Small intestine (tissue), 16 donors: Measurements from ENCODE around the gene VPS8. TPM values are rescaled to one million over a fixed set of nuclear protein-coding genes. Genes with fewer than 3 reads are reported as not detected.
A peak's percentile ranks its signal among the peaks of the same experiment; 100 is the strongest.

Source experiments
- DNase-seq, 2 donors: peaks; one replicate each; pipeline versions ENCODE4 v3.0.0 to v3.0.0-alpha.2; 2013
- FAIRE-seq: peaks from 2 replicates; lab custom pipeline; 2012; peaks lifted over from hg19 to GRCh38; lab: Jason Lieb, UNC
- H3K27ac ChIP-seq, 3 donors: one replicate each; pipeline ENCODE4 v1.5.1; 2013; ENCODE audit warnings: low read length in 2 of 3, mild to moderate bottlenecking in 2 of 3, control low read depth in 1 of 3, inconsistent platforms in 1 of 3, low read depth in 1 of 3, moderate library complexity in 1 of 3
- H3K27me3 ChIP-seq, 3 donors: one replicate each; pipeline ENCODE4 v1.6.1; 2013; ENCODE audit warnings: low read length in 3 of 3, inconsistent platforms in 1 of 3; ENCODE audit not compliant: control insufficient read depth in 3 of 3, insufficient read depth in 3 of 3
- H3K36me3 ChIP-seq, 3 donors: one replicate each; pipeline ENCODE4 v1.6.1; 2013; ENCODE audit warnings: low read length in 3 of 3, inconsistent platforms in 1 of 3, low read depth in 1 of 3, mild to moderate bottlenecking in 1 of 3, moderate library complexity in 1 of 3; ENCODE audit not compliant: control insufficient read depth in 3 of 3, insufficient read depth in 2 of 3
- H3K4me1 ChIP-seq, 3 donors: one replicate each; pipeline ENCODE4 v1.6.1; 2013; ENCODE audit warnings: low read length in 2 of 3, inconsistent platforms in 1 of 3, low read depth in 1 of 3, mild to moderate bottlenecking in 1 of 3, moderate library complexity in 1 of 3; ENCODE audit not compliant: control insufficient read depth in 3 of 3, insufficient read depth in 2 of 3
- H3K4me3 ChIP-seq, 3 donors: one replicate each; pipeline ENCODE4 v1.5.1; 2013; ENCODE audit warnings: low read length in 3 of 3, control low read depth in 1 of 3, inconsistent platforms in 1 of 3, low read depth in 1 of 3, mild to moderate bottlenecking in 1 of 3, moderate library complexity in 1 of 3
- H3K9me3 ChIP-seq, 2 donors: one replicate each; pipeline ENCODE4 v1.6.1; 2013; ENCODE audit warnings: low read depth in 1 of 2, low read length in 1 of 2; ENCODE audit not compliant: control insufficient read depth in 2 of 2, insufficient read depth in 1 of 2
- WGBS, 3 donors: extraction: QIAGEN DNeasy Blood & Tissue Kit; methylation state at CpG; one replicate each; pipeline ENCODE4 v1.1.7; 2013; 5-methylcytosine and 5-hydroxymethylcytosine counted together
- long read RNA-seq, 10 donors: transcript quantifications; one replicate each; lab custom pipeline, GENCODE V29; 2026
- polyA plus RNA-seq, 4 donors: library from polyadenylated mRNA; stranded (reverse) in 3 of 4; unstranded in 1 of 4; fragments of 200-250 nt in 3 of 4; fragments of 120-200 nt in 1 of 4; gene quantifications; one replicate each; pipeline versions ENCODE4 v1.2.1 to v1.2.3, GENCODE V29; 2013
- donor health status: healthy with polysubstance abuse.
- donor health status: control.
- donor health status: control.
- donor health status: Bipolar disorder and iron deficiency.
- donor health status: healthy.

Gene VPS8
- polyA plus RNA-seq, result 10 to 100 TPM in 1 of 4 donors, 1 to 10 TPM in 3; 7.8 to 32.5 (median 9.2) TPM
- long read RNA-seq, donor 1, result 0 reads
- long read RNA-seq, donor 2, result 0 reads
- long read RNA-seq, donor 3, result 0 reads
- long read RNA-seq, donor 4, result 0 reads
- long read RNA-seq, donor 5, result 0 reads
- long read RNA-seq, donor 6, partial matches to known transcripts, result 0 of 1 reads
- long read RNA-seq, donor 6, other reads (novel, unspliced or antisense), result 0 of 1 reads
- long read RNA-seq, donor 7, result 0 reads
- long read RNA-seq, donor 8, result 0 reads
- long read RNA-seq, donor 9, full-length matches to known transcripts, result 1 of 1 reads
- long read RNA-seq, donor 9, partial matches to known transcripts, result 0 of 1 reads
- long read RNA-seq, donor 9, other reads (novel, unspliced or antisense), result 0 of 1 reads
- long read RNA-seq, donor 10, partial matches to known transcripts, result 0 of 12 reads
- long read RNA-seq, donor 10, other reads (novel, unspliced or antisense), result 10 of 12 reads

GRCh38 chr3:184811999-184812661 is at the start of gene VPS8:
TSS of gene VPS8 (plus strand) at chr3:184812166. CDS start at chr3:184824633, 12,467 bp downstream.
- H3K27ac ChIP-seq, result peak within 1 kb of the TSS; percentile 75 to 87 (median 77)
- no peaks in the 10 kb centered on the region for H3K36me3 ChIP-seq
- no peaks in the 10 kb centered on the region for H3K9me3 ChIP-seq
- peak; percentile 97 for DNase-seq
- H3K4me3 ChIP-seq, result peak within 1 kb of the TSS; percentile 85 to 90 (median 88)
- no peak for FAIRE-seq
- H3K4me1 ChIP-seq, result peaks cover 0 to 5% (median 4%) of the 10 kb centered on the region in 3 donors
- 0% methylated on average over 45 to 50 of the region's 50 CpGs for WGBS, 3 donors
- H3K27me3 ChIP-seq, result no peaks in the 10 kb centered on the region

GRCh38 chr3:184764191-184764590 is 47.8 kb upstream of the VPS8 start:
- Histone ChIP-seq H3K27ac (no peak overlapping the region), H3K4me1 (peaks cover 2 to 27% (median 4%) of the 10 kb centered on the region in 3 donors), H3K4me3 (no peak overlapping the region), H3K27me3 (peaks cover 0 to 2% (median 0%) of the 10 kb centered on the region in 3 donors), H3K36me3 (no peaks in the 10 kb centered on the region), H3K9me3 (no peaks in the 10 kb centered on the region)
- DNase-seq (no peak), FAIRE-seq (no peak)
- 90 to 96% (median 90%) methylated on average over 4 of the region's 4 CpGs for WGBS, 3 donors

- peaks cover 0 to 2% (median 0%) of the 10 kb centered on the region in 3 donors for H3K27me3 ChIP-seq
- H3K27ac ChIP-seq, result no peak overlapping the region
- H3K4me3 ChIP-seq, result no peak overlapping the region
- no peaks in the 10 kb centered on the region for H3K36me3 ChIP-seq
- WGBS, 3 donors, result 63 to 70% (median 69%) methylated on average over 10 of the region's 10 CpGs
- peaks cover 2 to 24% (median 4%) of the 10 kb centered on the region in 3 donors for H3K4me1 ChIP-seq
- DNase-seq (no peak), FAIRE-seq (no peak)
- H3K9me3 ChIP-seq, result no peaks in the 10 kb centered on the region
Observed at GRCh38 chr3:184765047-184765729, 46.8 kb upstream of the VPS8 start.

GRCh38 chr3:184765730-184766074 is 46.3 kb upstream of the VPS8 start:
- H3K36me3 ChIP-seq, result no peaks in the 10 kb centered on the region
- no peak overlapping the region for H3K4me3 ChIP-seq
- H3K27ac ChIP-seq, result no peak overlapping the region
- peaks cover 2 to 19% (median 4%) of the 10 kb centered on the region in 3 donors for H3K4me1 ChIP-seq
- FAIRE-seq (no peak), DNase-seq (no peak)
- no peaks in the 10 kb centered on the region for H3K9me3 ChIP-seq
- 48 to 63% (median 54%) methylated on average over 7 of the region's 7 CpGs for WGBS, 3 donors
- peaks cover 0 to 2% (median 0%) of the 10 kb centered on the region in 3 donors for H3K27me3 ChIP-seq

- H3K4me3 ChIP-seq, result no peak overlapping the region
- no peaks in the 10 kb centered on the region for H3K36me3 ChIP-seq
- H3K9me3 ChIP-seq, result no peaks in the 10 kb centered on the region
- no peak overlapping the region for H3K27ac ChIP-seq
- no peak for DNase-seq
- peaks cover 0 to 12% (median 0%) of the 10 kb centered on the region in 3 donors for H3K4me1 ChIP-seq
- WGBS, 3 donors, result 79 to 91% (median 83%) methylated on average over 4 of the region's 4 CpGs
- FAIRE-seq, result no peak
- peaks cover 0 to 2% (median 0%) of the 10 kb centered on the region in 3 donors for H3K27me3 ChIP-seq
Observed at GRCh38 chr3:184766555-184767261, 45.3 kb upstream of the VPS8 start.

- Histone ChIP-seq H3K27me3 (peaks cover 0 to 2% (median 0%) of the 10 kb centered on the region in 3 donors), H3K9me3 (no peaks in the 10 kb centered on the region), H3K27ac (no peak overlapping the region), H3K4me1 (peaks cover 0 to 6% (median 0%) of the 10 kb centered on the region in 3 donors), H3K4me3 (no peak overlapping the region), H3K36me3 (no peaks in the 10 kb centered on the region)
- DNase-seq (no peak), FAIRE-seq (no peak)
- WGBS, 3 donors, result 82 to 97% (median 86%) methylated on average over 12 of the region's 12 CpGs
Observed at GRCh38 chr3:184767377-184767776, 44.6 kb upstream of the VPS8 start.

GRCh38 chr3:184769382-184770170 is 42.4 kb upstream of the VPS8 start:
- Histone ChIP-seq H3K4me1 (peaks cover 0 to 6% (median 0%) of the 10 kb centered on the region in 3 donors), H3K9me3 (no peaks in the 10 kb centered on the region), H3K27ac (no peak overlapping the region), H3K4me3 (no peak overlapping the region), H3K36me3 (no peaks in the 10 kb centered on the region), H3K27me3 (peaks cover 0 to 2% (median 0%) of the 10 kb centered on the region in 3 donors)
- 73 to 82% (median 79%) methylated on average over 26 of the region's 26 CpGs for WGBS, 3 donors
- DNase-seq, result no peak
- no peak for FAIRE-seq
